NOMO-1 treated with dmso at 0.1 percent for 144 hours (cell line): ENCODE measurements around the gene YPEL1.

ENCODE experiments used
- DNase-seq: peaks from one replicate; lab custom pipeline; 2025; ENCODE audit not compliant: unreplicated experiment; lab: John Stamatoyannopoulos, UW

YPEL1 gene

GRCh38 chr22:21657360-21658032 lies 78.1 kb downstream of the YPEL1 start:
- DNase-seq, result peak; percentile 81

GRCh38 chr22:21657020-21657359 lies 78.6 kb downstream of the YPEL1 start:
- DNase-seq, result no peak

- no peak for DNase-seq
These were observed 82.7 kb downstream of the YPEL1 start for GRCh38 chr22:21652547-21653545.

GRCh38 chr22:21652010-21652546 lies 83.5 kb downstream of the YPEL1 start:
- DNase-seq, result peak; percentile 84

- DNase-seq, result no peak
These were observed 84.0 kb downstream of the YPEL1 start for GRCh38 chr22:21651521-21652009.

GRCh38 chr22:21650823-21651520 lies 84.6 kb downstream of the YPEL1 start:
- no peak for DNase-seq

- no peak for DNase-seq
These were observed 85.3 kb downstream of the YPEL1 start for GRCh38 chr22:21650280-21650679.
